Neural cell (in vitro differentiated cells): ENCODE measurements around the gene TRPM1. TPM values are rescaled to one million over a fixed set of nuclear protein-coding genes. Genes with fewer than 3 reads are reported as not detected.

Experiments
- H2AFZ ChIP-seq: fragments of 200-600, 300-800 bp; sonication (generic), shearing (Covaris generic); 2 replicates; pipeline ENCODE4 v1.6.0; 2014; ENCODE audit warnings: low read depth, mild to moderate bottlenecking, antibody characterized with exemption, low read length, moderate library complexity
- H3F3A ChIP-seq: fragments of 200-600 bp; shearing (Covaris generic); 2 replicates; pipeline ENCODE4 v1.6.1; 2016; ENCODE audit warnings: mild to moderate bottlenecking, moderate library complexity, mixed read lengths, antibody characterized with exemption, low read length; ENCODE audit not compliant: insufficient read depth, poor library complexity, severe bottlenecking
- H3K27ac ChIP-seq: fragments of 200-600, 300-800 bp; sonication (generic), shearing (Covaris generic); 2 replicates; pipeline ENCODE4 v1.5.1; 2014; ENCODE audit warnings: mild to moderate bottlenecking, low read length, moderate library complexity
- H3K27me3 ChIP-seq: fragments of 300-800, 200-600 bp; sonication (generic), shearing (Covaris generic); 2 replicates; pipeline ENCODE4 v1.6.0; 2014; ENCODE audit warnings: mild to moderate bottlenecking, low read depth, low read length, moderate library complexity; ENCODE audit not compliant: insufficient read depth
- H3K36me3 ChIP-seq: fragments of 300-800, 200-600 bp; sonication (generic), shearing (Covaris generic); 2 replicates; pipeline ENCODE4 v1.5.1; 2014; ENCODE audit warnings: mild to moderate bottlenecking, antibody characterized with exemption, low read length, moderate library complexity; ENCODE audit not compliant: insufficient read depth
- H3K4me2 ChIP-seq: fragments of 300-800, 200-600 bp; sonication (generic), shearing (Covaris generic); 2 replicates; pipeline ENCODE4 v1.6.0; 2014; ENCODE audit warnings: mild to moderate bottlenecking, low read length
- H3K4me3 ChIP-seq: fragments of 300-800, 200-600 bp; sonication (generic), shearing (Covaris generic); 2 replicates; pipeline ENCODE4 v1.5.1; 2014; ENCODE audit warnings: mild to moderate bottlenecking, low read length, moderate library complexity
- H3K79me2 ChIP-seq: fragments of 200-600 bp; shearing (Covaris generic); replicated peaks from 2 replicates; pipeline ENCODE4 v1.6.0; 2014; ENCODE audit warnings: mild to moderate bottlenecking, low read length, moderate library complexity; ENCODE audit not compliant: insufficient read depth
- H3K9ac ChIP-seq: fragments of 300-800, 200-600 bp; sonication (generic), shearing (Covaris generic); 2 replicates; pipeline ENCODE4 v1.6.1; 2016; ENCODE audit warnings: mild to moderate bottlenecking, low read length, mixed read lengths
- H3K9me2 ChIP-seq: fragments of 200-600 bp; shearing (Covaris generic); 2 replicates; pipeline ENCODE4 v1.6.1; 2016; ENCODE audit warnings: mild to moderate bottlenecking, low read length, mixed read lengths; ENCODE audit not compliant: insufficient read depth
- H3K9me3 ChIP-seq: fragments of 200-600, 300-800 bp; sonication (generic), shearing (Covaris generic); 2 replicates; pipeline ENCODE4 v1.6.1; 2016; ENCODE audit warnings: mild to moderate bottlenecking, mixed run types, low read length, moderate library complexity, mixed read lengths
- H4K20me1 ChIP-seq: fragments of 200-600 bp; shearing (Covaris generic); 2 replicates; pipeline ENCODE4 v1.6.1; 2016; ENCODE audit warnings: mild to moderate bottlenecking, mixed run types; ENCODE audit not compliant: insufficient read depth
- CTCF ChIP-seq: fragments of 450-650 bp; IDR thresholded peaks from 2 replicates; pipeline ENCODE4 v1.5.1; 2014; ENCODE audit warnings: antibody characterized with exemption, mild to moderate bottlenecking, moderate library complexity; ENCODE audit not compliant: poor library complexity, severe bottlenecking
- EP300 ChIP-seq: fragments of 450-650 bp; conservative IDR thresholded peaks from 2 replicates; pipeline ENCODE4 v1.6.1; 2014; ENCODE audit warnings: antibody characterized with exemption, mild to moderate bottlenecking, moderate library complexity; ENCODE audit not compliant: poor library complexity, severe bottlenecking
- EZH2 ChIP-seq: fragments of 200-600, 300-800 bp; shearing (Covaris generic), sonication (generic); IDR thresholded peaks from 2 replicates; pipeline ENCODE4 v1.6.1; 2014; ENCODE audit warnings: antibody characterized with exemption, low read length, borderline replicate concordance, mild to moderate bottlenecking; ENCODE audit not compliant: insufficient read depth, poor library complexity, severe bottlenecking
- MXI1 ChIP-seq: fragments of 450-650 bp; conservative IDR thresholded peaks from 2 replicates; pipeline ENCODE4 v1.6.1; 2014; ENCODE audit warnings: antibody characterized with exemption, mild to moderate bottlenecking; ENCODE audit not compliant: poor library complexity, severe bottlenecking
- POLR2AphosphoS5 ChIP-seq: IDR thresholded peaks from 2 replicates; pipeline ENCODE4 v1.6.1; 2012
- RAD21 ChIP-seq: fragments of 450-650 bp; conservative IDR thresholded peaks from 2 replicates; pipeline ENCODE4 v1.6.1; 2014; ENCODE audit warnings: antibody characterized with exemption, mild to moderate bottlenecking, moderate library complexity
- SMC3 ChIP-seq: fragments of 450-650 bp; conservative IDR thresholded peaks from 2 replicates; pipeline ENCODE4 v1.6.1; 2014; ENCODE audit warnings: antibody characterized with exemption, mild to moderate bottlenecking, moderate library complexity; ENCODE audit not compliant: poor library complexity
- TAF1 ChIP-seq: IDR thresholded peaks from 2 replicates; pipeline ENCODE4 v1.6.1; 2012; ENCODE audit warnings: low read depth
- polyA plus RNA-seq: library from polyadenylated mRNA; depleted of rRNA; stranded (reverse); fragments of >200 nt; gene quantifications from 2 replicates; pipeline ENCODE4 v1.2.3, GENCODE V29; 2014
- TF ChIP-seq, protein P1 (sequence below): IDR thresholded peaks from 2 replicates; pipeline ENCODE4 v1.6.1; 2012; ENCODE audit warnings: borderline replicate concordance

Gene TRPM1
- polyA plus RNA-seq, 1 donor from 2014 or later = not detected

- no peak overlapping the region for H3K27ac ChIP-seq
- H3K4me2 ChIP-seq = no peak overlapping the region
These were observed 143.3 kb downstream of the TRPM1 start for GRCh38 chr15:30958219-30958618.

DNA sequence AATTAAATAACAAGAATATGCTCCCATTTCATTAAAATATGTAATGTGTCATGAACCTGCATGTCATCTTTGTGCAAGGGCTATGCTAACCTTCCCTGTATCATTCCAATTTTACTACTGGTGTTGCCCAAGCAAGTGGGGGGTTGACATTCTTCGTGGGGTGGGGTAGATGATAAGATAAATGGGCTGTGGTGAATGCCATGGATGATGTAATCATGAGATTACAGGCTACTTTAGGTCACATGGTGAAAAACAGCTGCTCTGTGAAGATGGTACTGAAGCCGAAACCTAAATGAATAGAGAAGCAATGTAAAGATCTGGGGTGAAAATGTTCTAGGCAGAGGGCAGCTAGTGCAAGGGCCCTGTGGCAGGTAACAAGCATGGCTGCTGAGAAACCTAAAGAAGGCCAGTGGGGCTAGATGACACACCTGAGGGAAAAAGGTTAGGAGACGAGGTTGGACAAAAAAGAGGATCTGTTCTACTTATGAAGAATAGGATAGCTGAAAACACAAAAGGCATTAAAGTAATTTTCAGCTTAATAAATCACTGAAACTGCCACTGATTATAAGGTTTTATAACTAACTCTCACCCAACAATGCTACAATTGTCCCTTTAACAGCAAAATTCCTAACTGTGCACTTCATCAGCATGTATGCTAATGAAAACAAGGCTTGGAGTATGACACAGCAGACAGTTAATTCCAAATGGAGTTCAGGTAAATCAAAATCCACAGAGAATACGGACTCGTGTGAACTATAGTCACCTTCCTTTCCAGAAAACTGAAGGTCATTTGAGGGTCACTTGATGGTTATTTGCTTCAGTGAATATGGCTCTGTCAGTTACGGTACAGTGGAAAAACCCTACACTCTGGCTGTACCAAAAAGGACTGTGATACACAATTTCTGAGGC is 145.1 kb downstream of the TRPM1 start:
- no peaks in the 10 kb centered on the region for H4K20me1 ChIP-seq
- H3F3A ChIP-seq = no peaks in the 10 kb centered on the region
- H3K79me2 ChIP-seq = no peaks in the 10 kb centered on the region
- H3K27ac ChIP-seq = no peak overlapping the region
- no peak overlapping the region for H3K4me3 ChIP-seq
- H3K27me3 ChIP-seq = no peaks in the 10 kb centered on the region
- no peaks in the 10 kb centered on the region for H3K9me2 ChIP-seq
- no peaks in the 10 kb centered on the region for H3K36me3 ChIP-seq
- H3K9me3 ChIP-seq = no peaks in the 10 kb centered on the region
- H3K4me2 ChIP-seq = no peak overlapping the region
- no peak overlapping the region for H2AFZ ChIP-seq
- no peak overlapping the region for H3K9ac ChIP-seq
- TF ChIP-seq SMC3 (no peak), EZH2 (no peak), POLR2AphosphoS5 (no peak), TAF1 (no peak), CTCF (no peak), EP300 (no peak), RAD21 (no peak)

More at GRCh38 chr15:30958219-30958618, 143.3 kb downstream of the TRPM1 start:
- no peak overlapping the region for H2AFZ ChIP-seq
- H3K4me3 ChIP-seq = no peak overlapping the region
- TF ChIP-seq, protein P1, sequence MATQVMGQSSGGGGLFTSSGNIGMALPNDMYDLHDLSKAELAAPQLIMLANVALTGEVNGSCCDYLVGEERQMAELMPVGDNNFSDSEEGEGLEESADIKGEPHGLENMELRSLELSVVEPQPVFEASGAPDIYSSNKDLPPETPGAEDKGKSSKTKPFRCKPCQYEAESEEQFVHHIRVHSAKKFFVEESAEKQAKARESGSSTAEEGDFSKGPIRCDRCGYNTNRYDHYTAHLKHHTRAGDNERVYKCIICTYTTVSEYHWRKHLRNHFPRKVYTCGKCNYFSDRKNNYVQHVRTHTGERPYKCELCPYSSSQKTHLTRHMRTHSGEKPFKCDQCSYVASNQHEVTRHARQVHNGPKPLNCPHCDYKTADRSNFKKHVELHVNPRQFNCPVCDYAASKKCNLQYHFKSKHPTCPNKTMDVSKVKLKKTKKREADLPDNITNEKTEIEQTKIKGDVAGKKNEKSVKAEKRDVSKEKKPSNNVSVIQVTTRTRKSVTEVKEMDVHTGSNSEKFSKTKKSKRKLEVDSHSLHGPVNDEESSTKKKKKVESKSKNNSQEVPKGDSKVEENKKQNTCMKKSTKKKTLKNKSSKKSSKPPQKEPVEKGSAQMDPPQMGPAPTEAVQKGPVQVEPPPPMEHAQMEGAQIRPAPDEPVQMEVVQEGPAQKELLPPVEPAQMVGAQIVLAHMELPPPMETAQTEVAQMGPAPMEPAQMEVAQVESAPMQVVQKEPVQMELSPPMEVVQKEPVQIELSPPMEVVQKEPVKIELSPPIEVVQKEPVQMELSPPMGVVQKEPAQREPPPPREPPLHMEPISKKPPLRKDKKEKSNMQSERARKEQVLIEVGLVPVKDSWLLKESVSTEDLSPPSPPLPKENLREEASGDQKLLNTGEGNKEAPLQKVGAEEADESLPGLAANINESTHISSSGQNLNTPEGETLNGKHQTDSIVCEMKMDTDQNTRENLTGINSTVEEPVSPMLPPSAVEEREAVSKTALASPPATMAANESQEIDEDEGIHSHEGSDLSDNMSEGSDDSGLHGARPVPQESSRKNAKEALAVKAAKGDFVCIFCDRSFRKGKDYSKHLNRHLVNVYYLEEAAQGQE = no peak
- TF ChIP-seq RAD21 = no peak
- TF ChIP-seq MXI1 = no peak
- no peak for TF ChIP-seq TAF1
- TF ChIP-seq SMC3 = no peak
- TF ChIP-seq EP300 = no peak
- no peak for TF ChIP-seq EZH2
- TF ChIP-seq POLR2AphosphoS5 = no peak
- no peak for TF ChIP-seq CTCF
- no peaks in the 10 kb centered on the region for H4K20me1 ChIP-seq
- no peaks in the 10 kb centered on the region for H3K27me3 ChIP-seq
- H3K79me2 ChIP-seq = no peaks in the 10 kb centered on the region
- H3F3A ChIP-seq = no peaks in the 10 kb centered on the region
- no peaks in the 10 kb centered on the region for H3K9me2 ChIP-seq
- no peaks in the 10 kb centered on the region for H3K9me3 ChIP-seq
- no peaks in the 10 kb centered on the region for H3K36me3 ChIP-seq
- H3K9ac ChIP-seq = no peak overlapping the region
